ENCODE results near the gene SUSD1.
"Not testable (repeated sequence)": the region's sequence is repeated elsewhere in the genome, so short reads cannot be mapped to it uniquely, and the experiment has no call there.

The SUSD1 gene

GRCh38 chr9:112173489-112174221, 1.4 kb downstream of the SUSD1 start:
- no peak for DNase-seq (ENCODE audit: low read depth)

GRCh38 chr9:112170968-112171367, 4.1 kb downstream of the SUSD1 start:
- DNase-seq (ENCODE audit: low read depth) = no peak

GRCh38 chr9:112170235-112170634, 4.9 kb downstream of the SUSD1 start:
- no peak for DNase-seq (ENCODE audit: low read depth)

GRCh38 chr9:112169368-112169767, 5.7 kb downstream of the SUSD1 start:
- DNase-seq (ENCODE audit: low read depth) = no peak

- no peak for DNase-seq (ENCODE audit: low read depth)
These were observed 6.9 kb downstream of the SUSD1 start for GRCh38 chr9:112168197-112168596.

GRCh38 chr9:112166176-112167140, 8.6 kb downstream of the SUSD1 start:
- DNase-seq (ENCODE audit: low read depth) = no peak

GRCh38 chr9:112162621-112163413, 12.3 kb downstream of the SUSD1 start:
- no peak for DNase-seq (ENCODE audit: low read depth)

GRCh38 chr9:112159781-112160180, 15.3 kb downstream of the SUSD1 start:
- DNase-seq (ENCODE audit: low read depth) = no peak

GRCh38 chr9:112158656-112159367, 16.3 kb downstream of the SUSD1 start:
- no peak for DNase-seq (ENCODE audit: low read depth)

GRCh38 chr9:112157961-112158360, 17.1 kb downstream of the SUSD1 start:
- no peak for DNase-seq (ENCODE audit: low read depth)

GRCh38 chr9:112157087-112157486, 18.0 kb downstream of the SUSD1 start:
- DNase-seq (ENCODE audit: low read depth) = no peak

- DNase-seq (ENCODE audit: low read depth) = no peak
These were observed 25.9 kb downstream of the SUSD1 start for GRCh38 chr9:112149211-112149610.

GRCh38 chr9:112145886-112146285, 29.2 kb downstream of the SUSD1 start:
- no peak for DNase-seq (ENCODE audit: low read depth)

GRCh38 chr9:112144807-112145206, 30.3 kb downstream of the SUSD1 start:
- DNase-seq (ENCODE audit: low read depth) = no peak

- no peak for DNase-seq (ENCODE audit: low read depth)
These were observed 32.7 kb downstream of the SUSD1 start for GRCh38 chr9:112142420-112142819.

GRCh38 chr9:112140936-112141335, 34.2 kb downstream of the SUSD1 start:
- no peak for DNase-seq (ENCODE audit: low read depth)

GRCh38 chr9:112137066-112137465, 38.0 kb downstream of the SUSD1 start:
- DNase-seq (ENCODE audit: low read depth) = no peak

- DNase-seq (ENCODE audit: low read depth) = no peak
These were observed 39.4 kb downstream of the SUSD1 start for GRCh38 chr9:112135706-112136105.

- not testable (repeated sequence) for DNase-seq (ENCODE audit: low read depth)
These were observed 41.3 kb downstream of the SUSD1 start for GRCh38 chr9:112133806-112134205.

- DNase-seq (ENCODE audit: low read depth) = no peak
These were observed 42.7 kb downstream of the SUSD1 start for GRCh38 chr9:112132356-112132755.

GRCh38 chr9:112130997-112131396, 44.1 kb downstream of the SUSD1 start:
- DNase-seq (ENCODE audit: low read depth) = no peak

- DNase-seq (ENCODE audit: low read depth) = no peak
These were observed 44.8 kb downstream of the SUSD1 start for GRCh38 chr9:112130347-112130746.
